Epithelial cell of umbilical artery (primary cell): ENCODE measurements around the gene ENPP5. TPM values are rescaled to one million over a fixed set of nuclear protein-coding genes. Genes with fewer than 3 reads are reported as not detected.

ENCODE experiments used
- total RNA-seq: library from RNA; depleted of rRNA; stranded (reverse); fragments of >200 nt; gene quantifications from 2 replicates; pipeline ENCODE4 v1.2.3, GENCODE V29; 2014

Gene ENPP5
- total RNA-seq: not detected in 2 replicates

GRCh38 chr6:46170357-46171289, at the start of gene ENPP5:
Gene ENPP5 (minus strand): TSS chr6:46170980. CDS start chr6:46168262, 2,718 bp downstream.

GRCh38 chr6:46129629-46130511, 40.9 kb downstream of the ENPP5 start, which contains the start of gene ENPP4:
Gene ENPP4 (plus strand): TSS chr6:46129989. CDS start chr6:46139584, 9,595 bp downstream.

Other genes with a start within 250 kb of the ENPP5 start
- not detected in 2 replicates for gene CLIC5, start 155.1 kb downstream of the ENPP5 start, total RNA-seq
- 9.7 and 9.9 TPM in 2 replicates for gene ENPP4, start 41.0 kb downstream of the ENPP5 start, total RNA-seq